Activated T-helper 17 cell treated with anti-CD3 and anti-CD28 coated beads, Interleukin-2, amount 50 U/mL, for 72 hours (primary cell): ENCODE measurements around the gene MED9. TPM values are rescaled to one million over a fixed set of nuclear protein-coding genes. Genes with fewer than 3 reads are reported as not detected.

Source experiments
- ATAC-seq: fragments of 150-1000 bp; cut with Tn5 transposase; replicated peaks from 2 replicates; pipeline ENCODE4 v1.10.0; 2021; ENCODE audit warnings: mild to moderate bottlenecking, moderate library complexity
- H3K27ac Mint-ChIP-seq: one replicate; pipeline ENCODE4 v1.8.0; 2022; ENCODE audit warnings: mixed read lengths
- H3K27me3 Mint-ChIP-seq: one replicate; pipeline ENCODE4 v1.8.0; 2022; ENCODE audit warnings: mixed read lengths
- H3K36me3 Mint-ChIP-seq: one replicate; pipeline ENCODE4 v1.8.0; 2022; ENCODE audit warnings: low read depth, mild to moderate bottlenecking, mixed read lengths
- H3K4me1 Mint-ChIP-seq: one replicate; pipeline ENCODE4 v1.8.0; 2022; ENCODE audit warnings: mixed read lengths
- H3K4me3 Mint-ChIP-seq: one replicate; pipeline ENCODE4 v1.8.0; 2022; ENCODE audit warnings: mild to moderate bottlenecking, mixed read lengths
- H3K9me3 Mint-ChIP-seq: one replicate; pipeline ENCODE4 v1.8.0; 2022; ENCODE audit warnings: mixed read lengths
- total RNA-seq, 2 donors: library from RNA; stranded (reverse); gene quantifications; one replicate each; pipeline ENCODE4 v1.2.3, GENCODE V29; 2022

MED9 gene
- total RNA-seq, 2 donors from 2014 or later = 12.3 to 14.9 TPM

DNA sequence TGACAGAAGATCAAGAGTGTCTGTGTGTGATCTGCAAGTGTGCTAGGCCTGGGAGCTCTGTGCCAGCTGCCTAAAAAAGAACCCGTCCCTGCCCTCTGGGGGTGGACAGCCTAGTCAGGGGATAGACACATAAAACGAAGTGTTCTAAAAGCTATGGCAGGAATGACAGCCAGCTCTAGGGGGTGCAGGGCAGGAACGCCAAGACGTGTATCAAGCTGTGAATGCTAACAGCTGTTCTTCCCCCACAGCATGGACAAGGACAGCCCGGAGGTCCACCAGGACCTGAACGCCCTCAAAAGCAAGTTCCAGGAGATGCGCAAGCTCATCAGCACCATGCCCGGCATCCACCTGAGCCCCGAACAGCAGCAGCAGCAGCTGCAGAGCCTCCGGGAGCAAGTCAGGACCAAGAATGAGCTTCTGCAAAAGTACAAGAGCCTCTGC is 14.3 kb downstream of the MED9 start:
- Mint-ChIP-seq H3K27me3 (peaks cover 4% of the 10 kb centered on the region), H3K4me3 (no peak overlapping the region), H3K9me3 (no peaks in the 10 kb centered on the region), H3K27ac (no peak overlapping the region), H3K36me3 (peaks cover 57% of the 10 kb centered on the region), H3K4me1 (peaks cover 13% of the 10 kb centered on the region)
- no peak for ATAC-seq

DNA sequence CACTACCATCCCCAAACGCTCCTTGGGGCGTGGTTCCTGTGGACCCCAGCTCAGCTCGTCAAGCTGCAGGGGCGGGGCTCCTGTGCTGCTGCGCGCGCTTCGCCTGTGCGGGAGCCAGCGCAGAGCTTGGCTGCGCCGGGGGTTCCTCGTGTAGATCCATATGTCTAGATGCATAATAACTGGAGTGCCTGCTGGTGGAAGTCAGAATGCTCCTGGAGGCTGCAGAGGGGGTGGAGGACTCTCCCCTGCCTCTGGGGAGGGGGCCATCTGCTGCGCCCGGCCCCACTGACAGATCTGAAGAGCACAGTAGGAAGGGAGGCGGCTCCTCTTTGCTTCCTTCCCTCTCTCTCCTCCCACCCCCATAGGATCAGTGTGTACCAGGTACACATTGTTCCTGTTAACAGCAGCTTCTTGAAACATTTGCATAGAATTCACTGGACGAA is 14.8 kb downstream of the MED9 start:
- peaks cover 13% of the 10 kb centered on the region for H3K4me1 Mint-ChIP-seq
- peaks cover 57% of the 10 kb centered on the region for H3K36me3 Mint-ChIP-seq
- peaks cover 4% of the 10 kb centered on the region for H3K27me3 Mint-ChIP-seq
- no peak overlapping the region for H3K4me3 Mint-ChIP-seq
- ATAC-seq = no peak
- H3K9me3 Mint-ChIP-seq = no peaks in the 10 kb centered on the region
- no peak overlapping the region for H3K27ac Mint-ChIP-seq

DNA sequence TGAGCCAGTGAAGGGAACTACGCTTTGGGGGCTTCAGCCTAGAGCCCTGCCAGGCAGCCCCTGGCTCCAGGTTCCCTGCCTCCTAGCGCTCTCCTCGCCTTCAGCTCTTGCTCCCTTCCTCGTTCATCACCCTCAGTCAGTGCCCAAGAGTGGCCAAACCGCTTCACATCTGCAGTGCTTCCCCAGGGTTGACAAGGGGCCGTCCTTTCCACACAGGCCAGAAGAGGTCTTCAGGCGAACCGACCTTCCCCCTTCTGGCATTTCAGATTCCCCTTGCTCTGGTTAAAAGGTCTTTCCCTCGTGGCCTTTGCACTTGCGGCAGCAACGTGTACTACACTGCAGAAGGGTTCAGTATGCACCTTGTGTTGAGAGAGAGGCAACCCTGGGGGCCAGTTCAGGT is 15.3 kb downstream of the MED9 start:
- Mint-ChIP-seq H3K27ac (no peak overlapping the region), H3K4me3 (no peak overlapping the region), H3K4me1 (peaks cover 13% of the 10 kb centered on the region), H3K27me3 (peaks cover 4% of the 10 kb centered on the region), H3K36me3 (peaks cover 52% of the 10 kb centered on the region), H3K9me3 (no peaks in the 10 kb centered on the region)
- ATAC-seq = no peak

DNA sequence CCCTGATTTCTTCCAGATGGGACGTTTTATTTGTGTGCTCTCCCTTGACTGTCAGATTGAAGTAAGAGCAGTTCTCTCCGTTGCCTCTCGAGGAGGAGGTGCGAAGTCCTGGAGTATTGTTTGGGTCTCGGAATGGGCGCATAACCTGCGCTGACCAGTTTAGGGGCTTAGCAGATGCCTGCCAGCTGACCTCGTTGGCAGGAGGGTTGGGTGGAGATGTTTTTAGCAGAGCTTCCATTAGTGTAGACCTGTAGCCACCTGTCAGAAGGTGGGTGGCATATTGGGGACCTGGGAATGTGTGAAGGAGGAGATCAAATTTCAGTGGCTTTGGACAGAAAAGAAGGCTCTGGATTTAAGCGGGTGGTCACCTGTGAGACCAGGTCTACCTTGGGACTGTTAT is 15.8 kb downstream of the MED9 start:
- Mint-ChIP-seq H3K4me3 (no peak overlapping the region), H3K36me3 (peaks cover 48% of the 10 kb centered on the region), H3K4me1 (peaks cover 13% of the 10 kb centered on the region), H3K9me3 (no peaks in the 10 kb centered on the region), H3K27me3 (peaks cover 4% of the 10 kb centered on the region), H3K27ac (no peak overlapping the region)
- ATAC-seq = no peak

DNA sequence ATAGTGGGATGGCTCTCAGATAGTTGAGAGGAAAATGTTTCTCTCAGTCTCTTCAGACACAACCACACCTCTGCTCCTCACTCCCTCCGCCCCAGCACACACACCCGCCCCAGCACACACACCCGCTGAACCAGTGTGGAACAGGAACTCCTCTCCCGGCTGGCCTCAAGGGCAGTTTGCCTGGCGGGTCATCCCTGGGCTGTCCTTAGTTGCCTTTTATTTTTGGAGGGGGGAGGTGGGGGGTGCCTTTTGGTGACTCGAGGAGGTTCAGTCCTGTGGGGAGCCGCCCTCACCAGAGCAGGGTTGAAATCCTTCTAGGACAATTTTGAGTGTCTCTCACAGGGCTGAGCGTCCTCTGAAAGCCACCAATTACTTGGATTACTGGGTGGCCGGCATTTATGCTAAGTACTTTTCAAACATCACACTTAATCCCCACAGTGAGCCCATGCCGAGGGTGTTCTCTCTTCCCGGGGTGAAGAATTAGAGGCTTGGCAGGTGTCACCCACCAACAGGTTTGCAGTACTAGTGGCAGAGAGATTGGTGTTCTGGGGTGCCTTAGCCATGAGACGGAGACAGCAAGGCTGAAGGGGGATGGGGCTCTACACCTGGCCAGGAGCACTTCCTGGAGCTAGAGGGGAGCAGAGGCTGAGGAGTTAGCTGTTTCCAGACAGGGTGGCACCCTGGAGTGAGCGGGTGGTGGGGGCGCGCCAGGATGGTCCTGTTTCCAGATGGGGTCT is 16.6 kb downstream of the MED9 start:
- peaks cover 4% of the 10 kb centered on the region for H3K27me3 Mint-ChIP-seq

DNA sequence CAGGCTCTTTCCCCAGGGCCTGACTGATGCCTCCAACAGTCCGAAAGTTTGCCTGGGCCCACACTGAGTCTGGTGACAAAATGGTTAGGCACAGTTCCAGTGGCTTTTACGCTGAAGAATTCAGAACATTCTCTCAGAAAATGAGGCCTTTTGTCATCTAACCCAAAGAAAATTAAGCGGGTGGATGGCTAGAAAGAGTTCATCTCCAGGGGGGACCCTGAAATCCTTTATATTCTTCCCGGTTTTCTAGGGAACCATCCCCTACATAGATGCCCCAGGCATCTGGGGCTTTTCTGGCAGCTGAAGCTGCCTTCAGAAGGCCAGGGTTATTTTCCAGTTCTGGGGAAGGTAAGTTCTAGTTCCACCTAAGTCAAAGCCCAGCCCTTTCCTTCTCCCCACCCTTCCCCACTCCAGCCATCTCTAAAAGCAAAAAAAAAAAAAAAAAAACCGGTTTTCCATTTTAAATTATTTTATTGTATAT is 17.2 kb downstream of the MED9 start:
- Mint-ChIP-seq H3K27ac (no peak overlapping the region), H3K36me3 (peaks cover 36% of the 10 kb centered on the region), H3K9me3 (no peaks in the 10 kb centered on the region), H3K27me3 (peaks cover 4% of the 10 kb centered on the region), H3K4me3 (no peak overlapping the region), H3K4me1 (peaks cover 9% of the 10 kb centered on the region)
- ATAC-seq = no peak

More for the DNA sequence above, 16.6 kb downstream of the MED9 start:
- Mint-ChIP-seq H3K4me3 (no peak overlapping the region), H3K36me3 (peaks cover 40% of the 10 kb centered on the region), H3K27ac (no peak overlapping the region), H3K4me1 (peaks cover 13% of the 10 kb centered on the region), H3K9me3 (no peaks in the 10 kb centered on the region)
- ATAC-seq = no peak

DNA sequence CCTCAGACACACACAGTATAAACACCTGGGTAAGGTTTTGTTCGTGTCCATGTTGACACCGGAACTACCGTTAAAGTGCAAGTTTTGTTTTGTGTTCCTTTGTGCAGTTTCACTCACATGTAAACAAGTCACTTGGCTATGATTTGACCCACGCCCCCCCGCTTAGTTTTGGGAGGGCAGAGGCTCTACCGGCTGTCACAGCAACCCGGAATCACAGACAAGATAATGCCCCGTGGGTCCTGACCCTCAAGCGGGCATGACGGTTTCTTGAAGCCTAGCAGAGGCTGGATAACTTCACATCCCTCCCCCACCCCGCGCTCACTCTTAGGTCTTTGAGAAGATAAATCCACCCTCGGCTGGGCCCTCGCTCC is 17.7 kb downstream of the MED9 start:
- peak overlapping the region; percentile 82 for H3K4me3 Mint-ChIP-seq
- no peak overlapping the region for H3K27ac Mint-ChIP-seq

DNA sequence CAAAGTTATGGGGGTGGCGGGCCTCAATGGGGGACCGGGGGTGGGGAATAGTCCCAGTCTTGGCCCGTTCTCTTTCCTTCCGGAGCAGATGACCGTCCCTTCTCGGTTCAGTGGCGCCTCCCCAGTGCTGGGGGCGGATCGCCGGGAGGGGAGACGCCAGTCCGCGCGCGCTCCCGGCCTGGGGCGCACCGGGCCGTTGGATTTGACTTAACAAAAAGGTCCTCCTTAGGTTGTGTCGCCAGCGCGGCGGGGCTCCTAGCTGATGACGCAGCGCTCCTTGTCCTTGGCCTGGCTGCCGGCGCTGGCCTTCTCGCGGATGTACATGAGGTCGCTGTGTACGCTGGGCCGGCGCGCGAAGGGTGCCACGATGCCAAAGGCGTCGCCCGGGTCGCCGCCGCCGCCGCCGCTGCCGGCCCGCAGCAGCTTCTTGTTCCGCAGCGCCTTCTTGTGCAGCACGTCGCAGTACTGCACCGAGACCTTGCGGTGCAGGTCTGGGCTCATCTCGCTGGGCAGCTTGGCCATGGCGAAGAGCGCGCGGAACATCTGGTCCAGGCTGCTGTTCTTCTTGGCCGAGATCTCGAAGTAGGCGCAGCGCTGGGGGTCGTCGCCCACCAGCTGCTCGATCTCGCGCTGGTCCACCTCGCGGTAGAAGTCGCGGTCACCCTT is 18.2 kb downstream of the MED9 start:
- Mint-ChIP-seq H3K36me3 (peaks cover 27% of the 10 kb centered on the region), H3K4me3 (peak overlapping the region; percentile 82), H3K27me3 (peaks cover 4% of the 10 kb centered on the region), H3K27ac (no peak overlapping the region), H3K4me1 (peaks cover 3% of the 10 kb centered on the region), H3K9me3 (no peaks in the 10 kb centered on the region)
- ATAC-seq = no peak

More for the DNA sequence above, 17.7 kb downstream of the MED9 start:
- no peak for ATAC-seq
- no peaks in the 10 kb centered on the region for H3K9me3 Mint-ChIP-seq
- peaks cover 31% of the 10 kb centered on the region for H3K36me3 Mint-ChIP-seq
- H3K4me1 Mint-ChIP-seq = peaks cover 6% of the 10 kb centered on the region
- peaks cover 4% of the 10 kb centered on the region for H3K27me3 Mint-ChIP-seq

DNA sequence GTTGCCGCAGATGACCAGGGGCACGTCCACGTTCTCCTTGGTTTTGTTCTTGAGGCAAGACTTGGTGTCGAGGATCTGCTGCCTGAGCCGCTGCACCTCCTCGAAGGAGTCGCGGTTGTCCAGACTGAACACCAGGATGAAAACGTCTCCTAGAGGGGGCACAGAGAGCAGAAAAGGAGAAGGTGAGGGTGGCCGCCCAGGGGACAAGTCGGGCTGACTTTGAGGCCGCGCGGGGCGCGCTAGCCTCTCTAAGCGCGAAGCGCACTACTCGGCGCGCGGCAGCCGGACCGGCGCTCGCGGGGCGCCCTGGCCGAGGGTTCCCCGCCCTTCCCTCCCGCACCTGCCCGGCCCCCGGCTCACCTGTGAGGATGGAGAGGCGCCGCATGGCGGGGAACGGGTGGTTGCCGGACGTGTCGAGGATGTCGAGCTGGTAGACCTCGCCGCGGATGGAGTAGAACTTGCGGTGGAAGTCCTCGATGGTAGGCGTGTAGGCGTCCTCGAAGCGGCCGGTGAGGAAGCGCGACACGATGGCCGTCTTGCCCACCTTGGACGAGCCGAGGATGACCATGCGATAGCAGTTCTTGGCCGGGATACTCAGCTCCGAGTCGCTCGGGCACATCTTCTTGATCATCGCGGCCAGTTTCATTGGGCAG is 18.9 kb downstream of the MED9 start:
- Mint-ChIP-seq H3K4me1 (peaks cover 3% of the 10 kb centered on the region), H3K4me3 (peak overlapping the region; percentile 82), H3K27ac (no peak overlapping the region), H3K27me3 (peaks cover 4% of the 10 kb centered on the region), H3K9me3 (no peaks in the 10 kb centered on the region), H3K36me3 (peaks cover 22% of the 10 kb centered on the region)
- peak; percentile 23 for ATAC-seq

DNA sequence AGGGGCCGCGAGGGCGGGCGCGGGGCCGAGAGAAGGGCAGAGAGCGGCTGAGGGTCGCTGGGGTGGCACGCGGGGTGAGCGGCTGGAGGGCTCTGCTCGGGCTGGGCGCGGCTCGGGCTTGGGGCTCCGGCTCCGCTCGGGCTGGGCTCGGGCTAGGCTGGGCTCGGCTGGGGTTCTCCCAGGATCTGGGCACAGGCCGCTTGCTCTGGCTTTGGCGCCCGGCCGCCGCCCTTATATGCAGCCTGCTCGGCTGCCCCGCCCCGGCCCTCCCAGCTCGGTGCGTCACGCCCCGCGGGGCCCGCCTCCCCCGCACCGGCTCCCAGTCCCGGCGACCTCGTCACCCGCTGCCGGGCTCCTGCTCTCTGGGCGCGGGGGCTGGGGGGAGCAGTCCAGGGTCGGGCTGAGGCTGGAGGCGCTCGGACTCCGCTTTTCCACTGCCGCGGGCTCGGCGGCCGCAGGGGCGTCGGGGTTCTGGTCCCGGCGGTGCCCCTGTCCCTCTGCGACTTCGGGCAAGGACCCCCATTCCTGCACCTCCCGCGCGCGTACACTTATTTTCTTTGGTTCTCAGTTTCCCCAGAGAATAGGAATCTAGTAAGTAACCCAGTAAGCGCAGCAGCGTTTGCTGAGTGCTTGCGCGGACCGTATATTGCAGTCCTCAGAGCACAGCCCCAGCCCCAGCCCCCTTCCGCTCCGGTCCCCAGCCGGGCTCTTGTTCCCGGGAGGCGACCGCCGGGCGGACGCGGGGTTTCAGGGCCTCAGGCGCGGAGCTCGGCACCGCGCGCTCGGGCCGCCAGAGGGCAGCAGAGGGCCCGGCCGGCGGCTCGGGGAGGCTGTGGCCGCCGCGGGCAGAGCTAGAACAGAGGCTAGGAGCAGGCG is 19.6 kb downstream of the MED9 start, which contains the start of gene RASD1:
RASD1 (minus strand) TSS at position 207 of the 876 bp plus-strand sequence. CDS start 214 bp downstream, outside the sequence.
- Mint-ChIP-seq H3K27me3 (peaks cover 4% of the 10 kb centered on the region), H3K9me3 (no peaks in the 10 kb centered on the region), H3K4me3 (peak within 1 kb of the TSS; percentile 82), H3K4me1 (peaks cover 3% of the 10 kb centered on the region), H3K27ac (no peak within 1 kb of the TSS), H3K36me3 (peaks cover 15% of the 10 kb centered on the region)
- peak; percentile 91 for ATAC-seq

DNA sequence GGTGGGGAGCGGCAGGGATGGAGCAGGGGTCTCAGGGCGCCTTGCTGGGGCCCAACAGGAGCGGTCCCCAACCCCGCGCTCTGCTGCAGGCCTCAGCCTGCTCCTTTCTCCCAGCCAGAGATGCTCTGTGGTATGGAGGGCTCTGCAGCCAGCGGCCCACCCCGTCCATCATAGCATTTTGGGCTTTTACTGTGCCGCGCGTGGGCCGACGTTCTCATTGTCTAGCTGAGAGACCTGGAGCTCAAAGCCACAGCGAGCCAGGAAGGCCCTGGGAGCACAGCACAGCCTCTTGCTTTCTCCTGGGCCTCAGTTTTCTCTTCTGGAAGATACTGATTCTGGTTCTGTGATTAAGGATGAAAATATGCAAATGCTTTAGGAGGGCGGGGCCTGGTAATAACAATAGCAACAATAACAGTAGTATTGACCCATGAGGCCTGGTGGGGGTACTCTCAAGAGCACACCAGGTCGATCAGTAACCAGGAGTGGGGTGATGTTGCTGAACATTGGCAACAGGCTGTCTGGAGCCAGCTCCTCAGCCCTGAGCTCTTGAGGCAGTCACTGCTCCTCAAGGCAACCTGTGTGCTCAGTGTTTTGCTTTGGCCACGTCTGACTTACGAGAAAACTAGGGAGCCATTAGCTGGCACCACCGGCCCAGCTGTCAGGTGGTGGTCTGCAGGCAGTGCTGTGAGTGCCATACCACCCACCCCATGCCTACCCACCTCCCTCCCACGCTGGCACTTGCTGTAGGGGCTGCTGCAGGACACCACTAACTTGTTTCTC is 20.5 kb downstream of the MED9 start:
- ATAC-seq = no peak
- Mint-ChIP-seq H3K4me3 (peak overlapping the region; percentile 82), H3K9me3 (no peaks in the 10 kb centered on the region), H3K27ac (no peak overlapping the region), H3K27me3 (peaks cover 4% of the 10 kb centered on the region), H3K36me3 (peaks cover 6% of the 10 kb centered on the region), H3K4me1 (peaks cover 3% of the 10 kb centered on the region)

DNA sequence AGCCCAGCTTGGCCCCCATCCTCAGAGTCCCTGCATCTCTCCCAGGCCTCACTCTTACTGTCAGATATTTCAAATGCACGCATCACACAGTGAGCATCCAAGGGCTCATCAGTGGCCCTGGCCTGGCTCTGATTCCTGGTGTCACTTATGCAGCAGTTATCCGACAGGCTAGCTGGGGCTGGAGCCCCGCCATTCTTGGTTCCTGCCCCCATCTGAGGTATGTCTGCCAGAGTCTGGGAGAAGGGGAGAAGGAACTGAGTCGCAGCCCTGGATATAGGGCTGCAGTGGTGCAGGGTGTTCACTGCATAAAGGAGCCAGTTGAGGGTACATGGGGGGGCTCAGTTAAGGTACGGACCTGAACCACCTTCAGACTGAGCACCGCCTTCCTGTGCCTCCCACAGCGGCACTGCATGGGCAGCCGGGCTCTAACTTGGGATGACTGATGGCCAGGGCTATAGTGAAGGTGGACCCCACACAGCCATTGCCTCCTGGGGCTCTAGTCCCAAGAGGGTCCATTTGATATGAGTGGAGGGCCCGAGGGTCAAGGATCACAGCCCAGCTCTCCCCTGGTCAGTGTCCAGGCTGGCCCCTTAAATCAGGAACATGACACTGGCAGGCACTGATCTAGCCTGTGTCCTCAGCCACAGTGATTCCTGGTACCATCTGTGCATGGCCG is 21.2 kb downstream of the MED9 start:
- Mint-ChIP-seq H3K36me3 (no peaks in the 10 kb centered on the region), H3K9me3 (no peaks in the 10 kb centered on the region), H3K27me3 (peaks cover 4% of the 10 kb centered on the region), H3K27ac (no peak overlapping the region), H3K4me1 (no peaks in the 10 kb centered on the region), H3K4me3 (no peak overlapping the region)
- ATAC-seq = no peak
